ENCODE data around the gene TUG1. TPM values are rescaled to one million over a fixed set of nuclear protein-coding genes. Genes with fewer than 3 reads are reported as not detected.

Gene TUG1
- total and polyA plus RNA-seq, 10 of the 15 experiments (the other 5 are each of a cell fraction or from before 2014, with no cell fraction given), result 19.3 to 116 (median 54.9) TPM

- POLR2A ChIA-PET, result no interaction called here
- FAIRE-seq (no peak), ATAC-seq (no peak), DNase-seq (ENCODE audit: low read depth, low spot score) (no peak)
- intact Hi-C loops (cut with micrococcal nuclease; ENCODE audit: unreplicated experiment) (loop anchor here (10.0 kb wide), 1 partner anchor 291 kb away; no protein-coding TSS in a partner anchor), in situ Hi-C loops (cut with MboI) (no loop called here)
- Histone ChIP-seq H3K9ac (ENCODE audit: control insufficient read depth, insufficient read depth, low read length) (no peak overlapping the region), H3K4me2 (ENCODE audit: control insufficient read depth, insufficient read depth) (no peak overlapping the region), H4K20me1 (ENCODE audit: control insufficient read depth, insufficient read depth) (no peaks in the 10 kb centered on the region), H3K36me3 (ENCODE audit: control insufficient read depth in 2 of 2, insufficient read depth in 2 of 2, low read length in 1 of 2) (peaks cover 10 to 27% of the 10 kb centered on the region in 2 experiments), H3K9me3 (replicated peaks; ENCODE audit: control insufficient read depth, insufficient read depth, low read length) (no peaks in the 10 kb centered on the region), H3K79me2 (ENCODE audit: control insufficient read depth, insufficient read depth, low read length) (no peaks in the 10 kb centered on the region), H2AFZ (ENCODE audit: control insufficient read depth, low read depth, low read length) (no peak overlapping the region), H3K27me3 (replicated peaks in 1 of 2; ENCODE audit: control insufficient read depth in 2 of 2, insufficient read depth in 2 of 2, low read length in 1 of 2) (no peaks in the 10 kb centered on the region), H3K27ac (ENCODE audit: control insufficient read depth, insufficient read depth) (no peak overlapping the region), H3K4me3 (no peak overlapping the region), H3K4me1 (ENCODE audit: control insufficient read depth, insufficient read depth, low read length) (no peaks in the 10 kb centered on the region)
- SMC1A ChIA-PET (ENCODE audit: uncharacterized antibody, unreplicated experiment), result no interaction called here
- CTCF ChIA-PET, result no interaction called here
- 67% methylated on average over 2 of the region's 3 CpGs for WGBS (ENCODE audit: insufficient coverage, insufficient replicate concordance, low lambda C conversion rate, missing lambda C conversion rate)
- TF ChIP-seq SP1 (IDR thresholded peaks at IDR 0.05; ENCODE audit: low read depth, low read length), result no peak
- TF ChIP-seq PRDM15 (CRISPR knock-in tag; IDR thresholded peaks at IDR 0.05), result no peak
- TF ChIP-seq MXI1 (IDR thresholded peaks at IDR 0.05; ENCODE audit: low read depth, low read length), result no peak
- TF ChIP-seq ATF3 (IDR thresholded peaks at IDR 0.05; ENCODE audit: borderline replicate concordance, extremely low read depth, low read depth, low read length), result no peak
- no peak for TF ChIP-seq ASH2L (IDR thresholded peaks at IDR 0.05; ENCODE audit: borderline replicate concordance, low read depth)
- TF ChIP-seq IKZF2 (IDR thresholded peaks at IDR 0.05), result no peak
- no peak for TF ChIP-seq RELA (IDR thresholded peaks at IDR 0.05; ENCODE audit: borderline replicate concordance, partially characterized antibody)
- no TSS peak for BruUV-seq (replicated peaks)
- RAD21 ChIA-PET (ENCODE audit: unreplicated experiment), result no interaction called here
Measured at GRCh38 chr22:30943368-30943767, 25.7 kb upstream of the TUG1 start.
